SKM-1 (cell line): ENCODE data around the gene COPS4.
"Not testable (repeated sequence)": the region's sequence is repeated elsewhere in the genome, so short reads cannot be mapped to it uniquely, and the experiment has no call there.

Experiments
- DNase-seq: peaks from one replicate; lab custom pipeline; 2025; ENCODE audit not compliant: unreplicated experiment; lab: John Stamatoyannopoulos, UW

COPS4 gene

DNA sequence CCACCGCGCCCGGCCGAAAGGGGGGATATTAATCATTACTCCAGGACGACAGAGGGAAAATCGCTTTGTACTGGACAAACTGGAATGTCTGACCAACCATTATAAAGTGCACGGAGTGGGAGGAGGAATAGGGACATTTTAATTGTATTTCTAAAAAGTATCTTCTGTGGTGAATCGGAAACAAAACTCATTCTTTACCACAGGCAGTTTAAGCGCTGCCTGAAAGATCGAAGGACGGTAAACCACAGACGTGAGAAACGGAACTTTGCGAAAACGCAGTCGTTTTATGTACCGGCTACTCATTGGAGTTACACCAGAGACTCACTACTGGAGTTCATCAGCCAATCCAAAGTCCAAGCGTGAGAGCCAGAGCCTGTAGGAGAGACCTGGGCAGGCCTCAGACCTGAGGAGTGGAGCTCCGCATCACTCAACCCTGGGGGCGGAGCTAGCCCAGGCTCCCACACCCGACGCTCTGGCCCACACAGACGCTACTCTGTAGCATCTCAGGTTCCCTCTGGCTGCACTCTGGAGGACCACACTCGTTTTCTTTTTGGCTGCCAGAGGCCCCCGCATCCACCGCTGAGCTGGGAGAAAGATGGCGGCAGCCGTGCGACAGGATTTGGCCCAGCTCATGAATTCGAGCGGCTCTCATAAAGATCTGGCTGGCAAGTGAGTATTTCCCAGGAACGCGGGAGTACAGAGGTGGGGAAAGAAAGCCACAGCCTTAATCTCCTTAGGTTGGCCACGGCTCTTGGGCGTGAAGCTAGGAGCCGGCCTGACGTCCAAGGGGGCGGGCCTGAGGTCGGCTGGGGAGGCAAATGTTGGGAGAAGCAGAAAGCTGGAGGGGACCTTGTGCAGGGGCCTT lies at the start of gene COPS4:
TSS of gene COPS4 (plus strand) at position 554 of the 865 bp plus-strand sequence. CDS start at position 596, 42 bp downstream.
- peak; percentile 99 for DNase-seq

DNA sequence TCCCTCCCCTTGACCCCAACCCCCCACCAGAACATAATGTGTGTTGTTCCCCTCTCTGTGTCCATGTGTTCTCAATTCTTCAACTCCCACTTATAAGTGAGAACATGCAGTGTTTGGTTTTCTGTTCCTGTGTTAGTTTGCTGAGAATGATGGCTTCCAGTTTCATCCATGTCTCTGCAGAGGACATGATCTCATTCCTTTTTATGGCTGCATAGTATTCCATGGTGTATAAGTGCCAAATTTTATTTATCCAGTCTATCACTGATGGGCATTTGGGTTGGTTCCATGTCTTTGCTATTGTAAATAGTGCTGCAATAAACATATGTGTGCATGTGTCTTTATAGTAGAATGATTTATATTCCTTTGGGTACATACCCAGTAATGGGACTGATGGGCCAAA lies 47.5 kb upstream of the COPS4 start:
- not testable (repeated sequence) for DNase-seq

DNA sequence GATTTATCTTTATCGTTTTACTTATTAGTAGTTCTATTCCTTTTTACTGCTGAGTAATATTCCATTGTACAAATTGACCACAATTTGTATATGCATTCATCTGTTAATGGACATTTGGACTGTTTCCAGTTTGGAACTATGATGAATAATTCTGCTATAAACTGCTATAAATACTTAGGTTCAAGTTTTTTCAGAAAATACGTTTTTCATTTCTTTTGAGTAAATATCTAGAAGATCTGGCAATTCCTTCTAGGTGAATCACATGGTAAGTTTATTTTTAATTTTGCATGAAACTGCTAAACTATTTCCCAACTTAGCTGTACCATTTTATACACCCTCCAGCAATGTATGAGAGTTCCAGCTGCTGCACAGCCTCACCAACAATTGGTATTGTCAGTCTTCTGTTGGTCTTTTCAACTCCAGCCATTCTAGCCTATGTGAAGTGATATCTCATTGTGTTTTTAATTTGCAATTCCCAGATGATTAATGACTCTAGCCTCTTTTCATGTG lies 46.6 kb upstream of the COPS4 start:
- DNase-seq = no peak

DNA sequence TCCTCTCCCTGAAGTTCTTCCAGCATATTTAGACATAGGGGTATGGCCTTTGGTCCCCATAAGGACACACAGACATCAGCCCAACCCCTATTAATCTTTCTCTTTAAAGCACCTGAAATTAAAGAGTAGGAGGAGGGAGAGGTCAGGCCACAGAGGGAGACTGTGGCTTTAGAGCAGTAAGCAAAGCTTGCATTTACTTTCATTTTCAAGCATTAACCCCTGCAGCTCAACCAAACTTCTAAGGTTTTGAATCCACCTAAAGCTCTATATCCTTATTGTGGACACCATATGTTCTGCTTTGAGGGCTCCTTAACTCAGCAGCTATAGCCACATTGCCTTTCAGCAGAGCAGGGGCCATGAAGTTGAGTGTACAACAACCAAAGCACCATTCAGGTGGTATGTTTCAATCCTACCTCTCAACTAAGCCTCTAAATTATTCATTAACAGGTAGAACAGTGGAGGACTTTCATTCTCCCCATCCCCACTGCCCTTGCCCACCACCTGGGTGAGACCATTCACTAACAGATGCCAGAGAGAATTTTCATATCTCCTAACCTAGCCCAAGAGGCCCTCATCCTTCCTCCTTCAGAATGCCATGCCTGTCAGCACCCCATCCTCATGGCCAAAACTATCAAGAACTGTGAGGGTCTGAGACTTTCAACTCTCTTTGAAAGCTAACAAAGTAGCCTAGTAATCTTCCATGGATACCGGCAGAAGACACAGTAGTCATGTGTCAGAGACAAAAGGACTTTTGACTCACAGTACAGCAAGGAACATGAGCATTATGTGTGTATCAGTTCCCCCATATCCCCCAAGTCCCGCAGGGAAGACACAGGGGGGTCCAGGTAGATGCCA lies 45.2 kb upstream of the COPS4 start:
- DNase-seq = no peak

DNA sequence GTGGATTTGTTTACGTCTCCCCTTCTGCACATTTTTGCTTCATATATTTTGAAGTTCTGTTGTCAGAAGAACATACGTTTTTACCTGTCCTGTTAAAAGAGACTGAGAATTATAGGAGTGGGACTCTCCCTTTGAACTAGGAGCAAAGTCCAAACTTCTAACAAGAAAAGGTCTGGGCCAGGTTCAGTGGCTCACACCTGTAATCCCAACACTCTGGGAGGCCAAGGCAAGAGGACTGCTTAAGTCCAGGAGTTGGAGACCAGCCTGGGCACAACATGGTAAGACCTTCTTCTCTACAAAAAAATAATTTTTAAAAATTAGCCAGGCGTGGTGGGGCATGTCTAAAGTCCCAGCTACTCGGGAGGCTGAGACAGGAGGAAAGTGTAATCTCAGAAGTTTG lies 40.1 kb upstream of the COPS4 start:
- no peak for DNase-seq

DNA sequence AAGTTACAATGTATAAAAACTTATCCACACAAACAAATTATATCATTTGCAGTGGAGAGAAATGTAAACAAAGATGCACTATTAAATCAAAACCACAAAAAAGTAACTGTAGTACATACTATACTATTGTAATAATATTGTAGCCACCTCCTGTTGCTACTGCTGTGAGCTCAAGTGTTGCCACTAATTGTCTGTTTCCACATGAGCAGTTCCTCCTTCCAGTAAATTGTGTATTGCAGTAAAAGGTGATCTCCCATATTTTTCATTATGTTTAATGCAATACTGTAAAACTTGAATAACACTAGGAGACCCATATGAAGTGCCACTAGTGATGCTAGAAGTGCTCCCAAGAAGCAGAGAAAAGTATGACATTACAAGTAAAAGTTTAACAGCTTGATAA lies 36.1 kb upstream of the COPS4 start:
- DNase-seq = no peak

DNA sequence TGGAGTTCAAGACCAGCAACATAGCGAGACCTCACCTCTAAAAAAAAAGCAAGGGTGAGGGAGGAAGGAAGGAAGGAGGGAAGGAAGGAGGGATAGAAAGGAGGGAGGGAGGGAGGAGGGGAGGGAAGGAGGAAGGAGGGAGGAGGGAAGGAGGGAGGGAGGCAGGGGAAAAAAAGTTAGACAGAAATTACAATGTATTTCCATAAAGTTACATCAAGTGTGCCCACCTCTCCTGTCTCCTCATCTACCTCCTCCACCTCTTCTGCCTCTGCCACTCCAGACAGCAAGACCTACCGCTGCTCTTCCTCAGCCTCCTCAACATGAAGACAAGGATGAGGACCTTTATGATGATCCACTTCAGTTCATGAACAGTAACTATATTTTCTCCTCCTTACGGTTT lies 32.7 kb upstream of the COPS4 start:
- no peak for DNase-seq

DNA sequence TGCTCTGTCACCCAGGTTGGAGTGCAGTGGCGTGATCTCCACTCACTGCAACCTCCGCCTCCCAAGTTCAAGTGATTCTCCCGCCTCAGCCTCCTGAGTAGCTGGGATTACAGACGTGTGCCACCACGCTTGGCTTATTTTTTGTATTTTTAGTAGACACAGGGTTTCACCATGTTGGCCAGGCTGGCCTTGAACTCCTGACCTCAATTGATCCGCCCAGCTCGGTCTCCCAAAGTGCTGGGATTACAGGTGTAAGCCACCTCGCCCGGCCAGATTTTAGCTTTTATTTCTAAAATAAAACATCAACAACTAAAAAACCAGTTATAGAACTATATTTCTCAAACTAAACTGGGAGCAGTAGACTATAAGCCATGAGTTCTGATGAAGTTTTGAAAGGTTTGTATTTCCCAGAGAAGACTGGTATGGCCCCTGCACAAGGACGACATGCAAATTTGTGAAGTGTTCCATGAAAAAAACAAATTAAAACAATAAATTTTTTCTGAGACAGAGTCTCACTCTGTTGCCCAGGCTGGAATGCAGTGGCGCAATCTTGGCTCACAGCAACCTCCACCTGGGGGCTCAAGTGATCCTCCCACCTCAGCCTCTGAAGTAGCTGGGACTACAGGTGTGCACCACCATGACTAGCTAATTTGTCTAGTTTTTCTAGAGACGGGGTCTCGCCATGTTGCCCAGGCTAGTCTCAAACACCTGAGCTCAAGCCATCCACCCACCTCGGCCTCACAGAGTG lies 31.8 kb upstream of the COPS4 start:
- not testable (repeated sequence) for DNase-seq

DNA sequence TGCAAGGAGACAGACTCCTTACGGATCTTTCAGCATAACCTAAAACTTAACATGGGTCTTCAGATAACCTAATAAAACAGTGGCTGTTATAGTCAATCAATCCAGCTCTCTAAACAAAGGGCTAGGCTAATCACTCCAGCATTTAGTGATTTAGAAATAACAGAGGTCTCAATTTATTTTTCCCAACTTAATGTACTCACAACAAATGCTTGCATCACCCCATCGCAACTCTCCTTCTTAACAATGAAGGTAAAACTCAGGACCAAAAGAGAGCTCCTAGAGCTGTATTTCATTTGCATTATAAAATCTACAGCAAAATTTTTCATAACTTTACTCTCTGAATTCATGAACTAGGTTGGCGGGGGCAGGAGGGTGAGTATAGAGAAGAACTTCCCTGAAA lies 25.5 kb upstream of the COPS4 start:
- DNase-seq = no peak

DNA sequence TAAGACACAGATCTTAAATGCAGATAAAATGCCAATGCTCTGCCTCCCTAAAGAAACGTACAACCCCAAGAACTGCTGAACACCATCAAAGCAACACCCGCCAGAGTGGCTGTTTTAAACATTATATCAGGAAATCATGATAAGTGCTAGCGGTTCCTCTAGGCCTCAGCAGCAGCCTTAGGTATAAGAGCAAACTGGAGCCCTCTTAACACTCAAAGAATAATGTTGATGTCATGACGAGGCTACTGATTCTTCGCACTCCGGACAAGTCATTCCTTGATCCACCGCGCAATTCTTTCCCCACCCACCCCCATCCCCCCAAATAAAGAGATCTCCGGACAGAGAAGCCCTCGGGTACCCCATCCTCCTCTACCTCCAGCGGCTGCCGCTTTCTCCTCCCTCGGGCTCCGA lies 24.9 kb upstream of the COPS4 start:
- no peak for DNase-seq

DNA sequence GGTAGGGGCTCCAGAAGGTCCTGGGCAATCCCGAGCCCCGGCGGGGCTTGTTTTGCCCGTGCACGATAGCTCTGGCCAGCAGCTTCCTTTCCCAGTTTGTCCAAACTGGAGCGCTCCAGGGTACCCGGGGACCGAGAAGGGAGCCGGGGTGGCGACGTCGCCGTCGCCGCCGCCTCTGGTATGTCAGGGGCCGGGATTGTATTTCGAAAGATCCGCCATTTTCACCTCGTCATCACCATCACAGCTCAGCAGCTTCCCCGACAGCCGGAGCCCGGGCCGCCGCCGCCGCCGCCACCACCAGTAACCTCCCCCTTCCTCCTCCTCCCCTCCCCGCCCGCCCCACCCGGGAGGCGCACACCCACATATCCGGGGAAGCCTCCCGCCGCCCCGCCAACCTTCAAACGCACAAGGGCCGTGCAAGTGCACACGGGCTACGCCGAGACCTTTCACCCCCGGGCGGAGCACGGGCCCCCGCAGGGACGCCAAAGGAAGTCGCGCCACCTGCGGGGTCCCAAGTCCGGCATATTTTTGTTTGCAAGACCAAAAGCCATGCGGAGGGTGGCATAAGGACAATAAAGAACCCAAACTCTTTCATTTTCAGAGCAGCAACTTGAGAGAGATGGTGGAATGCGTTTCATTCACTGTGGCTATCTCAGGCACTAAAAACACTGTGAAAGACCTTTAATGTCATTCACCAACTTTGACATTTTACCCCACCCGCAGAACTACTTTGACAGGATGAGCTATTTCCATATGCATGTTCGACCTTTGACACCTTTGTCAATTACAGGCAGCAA lies 24.3 kb upstream of the COPS4 start, which contains the start of gene LIN54:
TSS of gene LIN54 (minus strand) at position 302 of the 797 bp plus-strand sequence. CDS start 25,979 bp downstream, outside the sequence.
- peak; percentile 69 for DNase-seq

DNA sequence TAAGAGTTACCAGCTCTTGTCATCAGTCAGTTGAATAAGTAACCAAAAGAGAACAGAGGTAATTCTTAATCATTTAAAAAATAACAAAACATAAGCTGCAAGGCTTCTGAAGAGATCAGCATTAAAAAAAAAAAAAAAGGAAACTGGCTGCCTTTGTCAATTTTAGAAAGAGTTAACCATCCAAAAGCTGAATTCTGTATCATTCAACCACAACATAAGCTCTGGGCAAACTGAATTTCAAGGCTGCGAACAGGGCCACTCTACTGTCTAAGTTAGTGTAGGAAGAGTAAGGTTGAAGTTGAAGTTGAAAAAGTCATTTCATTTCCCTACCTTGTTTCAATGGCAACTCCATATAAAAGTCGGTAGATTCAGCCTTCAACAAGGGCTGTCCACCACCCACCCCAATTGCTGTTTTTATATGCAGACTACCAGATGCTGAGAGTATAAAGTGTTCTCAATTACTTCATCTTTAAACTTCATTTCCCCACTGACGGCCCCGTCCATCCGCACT lies 23.2 kb upstream of the COPS4 start:
- no peak for DNase-seq

DNA sequence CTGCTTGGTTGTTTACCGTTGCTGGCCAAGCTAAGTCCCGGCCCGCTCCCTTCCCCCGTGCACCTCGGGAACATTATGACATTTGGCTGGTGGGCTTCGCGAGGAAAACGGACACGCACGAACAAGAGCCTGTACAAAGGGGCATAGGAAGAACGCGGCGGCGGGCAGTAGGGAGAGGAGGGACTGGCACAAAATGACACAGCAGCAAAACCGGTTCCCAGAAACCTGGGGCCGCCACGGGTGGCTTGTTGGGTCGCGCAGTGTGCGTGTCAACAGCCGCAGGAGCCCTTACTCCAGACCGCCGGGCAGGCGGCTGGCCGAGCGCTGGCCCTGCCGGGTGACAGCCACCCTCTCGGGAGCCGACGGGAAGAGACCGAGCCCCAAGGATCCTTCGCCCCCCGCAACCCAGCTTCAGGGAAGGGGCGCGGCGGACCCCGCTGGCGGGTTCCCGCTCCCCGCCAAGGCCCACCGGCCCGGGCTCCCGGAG lies 22.7 kb upstream of the COPS4 start:
- DNase-seq = no peak

DNA sequence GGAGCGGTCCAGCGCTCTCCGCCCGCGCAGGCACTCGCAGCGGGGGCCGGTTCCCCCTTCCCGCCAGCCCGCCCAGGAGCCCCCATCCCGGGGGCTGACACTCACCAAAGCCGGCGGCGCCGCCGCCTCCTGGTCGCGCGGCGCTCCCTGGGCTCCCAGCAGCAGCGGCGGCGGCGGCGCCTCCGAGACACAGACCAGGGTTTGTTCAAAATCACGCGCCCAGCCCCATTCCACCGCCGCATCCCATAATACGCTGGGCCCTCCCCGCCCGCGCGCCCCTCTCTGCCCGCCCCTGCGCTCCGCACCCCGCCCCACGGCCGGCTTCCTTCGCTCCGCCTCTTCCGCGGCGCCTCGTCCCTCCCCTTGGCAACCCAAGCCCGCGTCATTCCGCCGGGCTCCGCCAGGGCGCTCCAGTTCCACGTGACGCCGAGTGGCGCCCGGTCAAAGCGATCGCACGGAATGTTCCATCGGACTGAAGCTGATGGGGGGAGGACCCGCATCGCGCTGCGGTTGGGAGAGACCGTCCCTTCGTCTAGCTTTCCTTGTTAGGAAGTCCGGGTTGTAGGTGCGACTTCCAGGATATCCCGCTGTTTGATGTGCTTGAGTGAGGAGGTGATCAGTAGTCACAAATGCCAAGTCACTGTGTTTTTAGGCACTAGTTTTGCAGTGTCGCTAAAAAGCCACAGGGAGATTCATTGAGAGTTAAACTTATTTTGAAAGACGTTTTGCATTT lies 22.1 kb upstream of the COPS4 start:
- DNase-seq = peak; percentile 95

DNA sequence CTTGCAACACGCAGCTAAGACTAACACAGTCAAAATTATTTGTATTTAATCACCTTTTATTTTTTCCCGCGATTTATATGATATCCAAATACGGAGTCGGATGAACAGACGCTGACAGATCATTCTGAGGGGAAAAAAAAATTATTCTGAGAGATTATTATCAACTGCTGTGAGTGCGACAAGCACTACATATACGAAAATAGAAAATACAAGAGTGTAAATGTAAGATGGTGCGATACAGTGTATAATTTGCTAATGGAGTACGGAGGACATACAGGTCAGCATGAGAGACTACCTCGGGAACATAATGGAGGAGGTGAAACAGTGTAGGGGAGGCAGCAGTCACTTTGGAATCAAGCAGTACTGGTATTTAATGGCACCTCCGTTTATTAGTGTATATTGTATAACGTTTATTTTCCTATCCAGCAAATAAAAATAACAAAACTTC lies 21.5 kb upstream of the COPS4 start:
- DNase-seq = no peak

DNA sequence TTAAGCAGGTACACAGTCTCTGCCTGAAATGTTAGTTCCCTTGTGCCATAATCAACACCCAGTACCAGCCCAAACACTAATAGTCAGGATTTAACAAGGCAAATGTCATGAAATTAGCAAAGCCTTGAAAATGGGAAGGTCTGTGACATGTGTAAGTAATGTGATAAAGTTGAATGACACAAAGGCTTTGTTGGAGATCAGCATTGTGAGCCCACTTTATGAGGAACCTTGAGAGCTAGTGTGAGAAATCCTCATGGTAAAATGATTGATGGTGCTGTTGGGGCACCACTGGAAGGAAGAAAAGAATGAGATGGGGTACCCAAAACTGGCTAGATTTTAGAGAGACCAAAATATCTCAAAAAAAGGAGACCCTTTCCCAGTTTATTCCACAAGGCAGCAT lies 21.1 kb upstream of the COPS4 start:
- no peak for DNase-seq

DNA sequence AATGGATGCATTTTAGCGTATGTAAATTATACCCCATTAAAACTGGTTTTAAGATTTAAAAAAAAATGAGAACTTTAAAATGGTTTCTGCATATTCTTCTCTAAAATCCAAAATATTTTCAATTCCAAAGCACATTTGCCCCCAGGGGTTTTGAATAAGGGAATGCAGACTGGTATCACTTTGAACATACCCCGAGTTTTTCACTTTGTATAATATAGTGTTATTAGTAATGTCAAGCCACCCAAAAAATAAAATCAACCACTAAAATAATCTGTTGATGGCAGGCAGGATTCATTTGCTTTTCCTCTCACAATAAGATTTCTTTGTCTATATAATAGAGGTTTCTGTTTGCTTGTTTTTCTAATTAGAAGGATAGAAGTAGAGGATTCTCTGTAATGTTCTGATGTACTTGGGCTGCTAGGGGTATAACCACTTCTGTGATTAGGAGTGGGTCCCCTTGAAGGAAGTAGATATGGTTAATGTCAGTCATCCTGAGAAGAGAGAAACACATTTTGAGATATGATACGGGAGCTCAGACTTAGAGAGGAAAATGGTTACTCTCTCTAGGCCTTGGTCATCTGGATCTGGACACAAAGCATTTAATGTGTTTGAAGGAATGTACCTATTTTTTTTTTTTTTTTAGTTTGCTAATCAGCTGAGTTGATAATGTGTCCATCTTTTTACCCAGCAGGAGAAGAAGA lies 15.0 kb upstream of the COPS4 start:
- no peak for DNase-seq

DNA sequence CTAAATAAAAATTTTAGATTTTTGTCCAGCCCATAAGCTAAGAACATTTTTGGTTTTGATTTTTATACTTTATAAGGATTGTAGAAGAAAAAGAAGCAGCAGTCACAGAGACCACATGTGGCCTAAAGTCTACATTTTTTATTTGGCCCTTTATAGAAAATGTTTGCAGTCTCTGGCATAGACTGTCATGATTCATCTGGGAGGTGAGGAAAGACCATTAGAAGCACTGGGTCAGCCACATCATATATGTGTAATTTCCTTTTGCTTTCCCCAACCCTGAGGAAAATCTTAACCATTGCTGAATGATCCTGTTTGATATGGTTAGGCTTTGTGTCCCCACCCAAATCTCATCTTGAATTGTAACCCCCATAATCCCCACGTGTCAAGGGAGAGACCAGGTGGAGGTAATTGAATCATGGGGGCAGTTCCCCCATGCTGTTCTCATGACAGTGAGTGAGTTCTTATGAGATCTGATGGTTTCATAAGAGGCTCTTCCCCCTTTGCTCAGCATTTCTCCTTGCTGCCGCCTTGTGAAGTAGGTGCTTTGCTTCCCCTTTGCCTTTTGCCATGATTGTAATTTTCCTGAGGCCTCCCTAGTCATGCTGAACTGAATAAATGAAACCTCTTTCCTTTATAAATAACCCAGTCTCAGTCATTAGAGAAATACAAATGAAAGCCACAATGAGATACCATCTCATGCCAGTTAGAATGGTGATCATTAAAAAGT lies 12.1 kb upstream of the COPS4 start:
- no peak for DNase-seq
